ENCODE measurements around the gene GPR149.

Gene GPR149

DNA sequence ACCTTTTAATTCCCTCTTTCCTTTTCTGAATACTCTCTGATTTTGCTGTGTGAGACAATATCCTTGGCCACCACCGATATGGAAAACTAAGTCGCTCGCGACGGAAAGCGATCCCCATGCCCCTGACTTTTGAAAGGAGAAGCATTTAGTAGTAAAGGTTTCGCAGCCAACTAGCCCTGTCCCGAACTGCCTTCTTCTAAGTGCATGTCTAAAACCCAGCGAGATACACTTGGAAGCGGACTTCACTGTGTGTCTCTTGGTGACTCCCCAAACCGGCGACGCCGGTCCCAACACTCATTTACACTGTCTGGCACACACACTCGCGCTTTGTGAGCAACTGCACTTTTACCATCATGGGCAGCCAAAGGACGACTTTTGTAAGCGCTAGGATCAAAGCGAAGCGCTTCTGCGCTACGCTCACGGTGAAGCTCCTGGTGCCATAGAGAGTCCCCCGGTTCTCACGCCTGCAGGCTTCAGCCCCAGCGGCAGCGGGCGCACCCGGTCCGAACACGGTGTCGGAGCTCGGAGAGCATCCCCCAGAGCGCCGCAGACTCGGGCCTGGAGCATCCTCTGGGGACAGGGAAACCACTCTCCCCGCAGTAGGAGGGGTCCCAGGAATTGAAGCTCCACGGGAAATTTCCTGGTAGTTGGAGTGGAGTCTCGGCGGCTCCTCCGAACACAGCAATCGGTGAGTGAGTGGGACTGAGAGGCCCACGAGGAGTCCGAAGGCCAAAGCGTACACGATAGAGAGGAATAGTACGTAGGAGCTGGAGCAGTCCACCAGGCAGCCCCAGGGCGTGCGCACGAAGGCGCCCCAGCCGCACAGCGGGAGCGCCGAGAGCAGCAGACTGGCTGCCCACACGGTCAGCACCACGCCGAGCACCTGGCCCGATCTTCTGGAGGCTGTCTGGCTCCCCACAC is 1.4 kb downstream of the GPR149 start:
- no peak overlapping the region for H3K4me2 ChIP-seq (ENCODE audit: low read depth, low read length, poor library complexity, severe bottlenecking)
- no peaks in the 10 kb centered on the region for H3K36me3 ChIP-seq (ENCODE audit: low read length)
- no peak overlapping the region for H3K9ac ChIP-seq (ENCODE audit: low read length)
- no peaks in the 10 kb centered on the region for H3K79me2 ChIP-seq (ENCODE audit: insufficient read depth, low read length)
- no peaks in the 10 kb centered on the region for H3F3A ChIP-seq (ENCODE audit: insufficient read depth)
- H3K9me3 ChIP-seq (ENCODE audit: insufficient read depth, low read length), result no peaks in the 10 kb centered on the region
- no peak overlapping the region for H3K27ac ChIP-seq (ENCODE audit: low read depth, low read length)
- H3K4me3 ChIP-seq (ENCODE audit: insufficient read depth, low read length, poor library complexity, severe bottlenecking), result no peak overlapping the region
- H3K9me2 ChIP-seq (replicated peaks; ENCODE audit: insufficient read depth, low read length), result no peaks in the 10 kb centered on the region
- no peak overlapping the region for H2AFZ ChIP-seq (ENCODE audit: low read depth, low read length, severe bottlenecking)
- H4K20me1 ChIP-seq (ENCODE audit: low read depth, low read length), result no peaks in the 10 kb centered on the region
- TF ChIP-seq EZH2phosphoT487 (conservative IDR thresholded peaks at IDR 0.05; ENCODE audit: low read length), result no peak
- TF ChIP-seq, protein P1, sequence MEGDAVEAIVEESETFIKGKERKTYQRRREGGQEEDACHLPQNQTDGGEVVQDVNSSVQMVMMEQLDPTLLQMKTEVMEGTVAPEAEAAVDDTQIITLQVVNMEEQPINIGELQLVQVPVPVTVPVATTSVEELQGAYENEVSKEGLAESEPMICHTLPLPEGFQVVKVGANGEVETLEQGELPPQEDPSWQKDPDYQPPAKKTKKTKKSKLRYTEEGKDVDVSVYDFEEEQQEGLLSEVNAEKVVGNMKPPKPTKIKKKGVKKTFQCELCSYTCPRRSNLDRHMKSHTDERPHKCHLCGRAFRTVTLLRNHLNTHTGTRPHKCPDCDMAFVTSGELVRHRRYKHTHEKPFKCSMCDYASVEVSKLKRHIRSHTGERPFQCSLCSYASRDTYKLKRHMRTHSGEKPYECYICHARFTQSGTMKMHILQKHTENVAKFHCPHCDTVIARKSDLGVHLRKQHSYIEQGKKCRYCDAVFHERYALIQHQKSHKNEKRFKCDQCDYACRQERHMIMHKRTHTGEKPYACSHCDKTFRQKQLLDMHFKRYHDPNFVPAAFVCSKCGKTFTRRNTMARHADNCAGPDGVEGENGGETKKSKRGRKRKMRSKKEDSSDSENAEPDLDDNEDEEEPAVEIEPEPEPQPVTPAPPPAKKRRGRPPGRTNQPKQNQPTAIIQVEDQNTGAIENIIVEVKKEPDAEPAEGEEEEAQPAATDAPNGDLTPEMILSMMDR (IDR thresholded peaks at IDR 0.05; ENCODE audit: insufficient read depth, low read length, poor library complexity, severe bottlenecking), result no peak
- H3K27me3 ChIP-seq (ENCODE audit: low read length), result no peaks in the 10 kb centered on the region

DNA sequence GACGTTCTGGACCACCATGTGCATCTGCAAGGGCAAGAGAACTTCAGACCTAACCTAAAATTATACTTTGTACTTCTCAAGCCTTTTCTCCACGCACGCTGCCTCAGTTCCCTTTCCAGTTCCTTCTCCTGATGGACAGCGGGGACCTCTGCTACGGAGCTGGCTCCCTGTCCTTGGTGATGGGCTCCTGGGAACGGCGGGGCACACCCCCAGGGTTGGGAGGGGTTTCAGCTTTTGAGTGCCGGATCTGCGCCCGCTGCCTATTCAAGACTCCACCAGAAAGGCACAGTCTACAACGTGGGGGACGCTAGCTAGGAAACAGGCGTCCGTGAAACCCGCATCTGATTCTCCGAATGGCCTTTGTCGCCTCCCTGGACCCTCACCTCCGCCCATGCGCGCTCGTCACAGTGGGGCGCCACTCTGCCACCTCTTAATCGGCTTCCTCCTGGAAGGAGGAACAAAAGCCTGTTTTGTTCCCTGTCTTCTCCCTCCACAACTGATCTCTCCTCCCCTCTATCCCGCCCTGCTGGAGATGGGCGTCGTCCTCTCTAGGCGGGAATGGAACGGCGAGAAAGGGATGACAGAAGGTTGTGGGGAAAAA is 2.2 kb downstream of the GPR149 start:
- Histone ChIP-seq H3K4me2 (ENCODE audit: low read depth, low read length, poor library complexity, severe bottlenecking) (no peak overlapping the region), H3K9me3 (ENCODE audit: insufficient read depth, low read length) (no peaks in the 10 kb centered on the region), H3K27me3 (ENCODE audit: low read length) (no peaks in the 10 kb centered on the region), H3K9me2 (replicated peaks; ENCODE audit: insufficient read depth, low read length) (no peaks in the 10 kb centered on the region), H3K27ac (ENCODE audit: low read depth, low read length) (no peak overlapping the region), H3K36me3 (ENCODE audit: low read length) (no peaks in the 10 kb centered on the region), H3K79me2 (ENCODE audit: insufficient read depth, low read length) (no peaks in the 10 kb centered on the region), H4K20me1 (ENCODE audit: low read depth, low read length) (no peaks in the 10 kb centered on the region), H2AFZ (ENCODE audit: low read depth, low read length, severe bottlenecking) (no peak overlapping the region), H3K9ac (ENCODE audit: low read length) (no peak overlapping the region), H3F3A (ENCODE audit: insufficient read depth) (no peaks in the 10 kb centered on the region), H3K4me3 (ENCODE audit: insufficient read depth, low read length, poor library complexity, severe bottlenecking) (no peak overlapping the region)
- TF ChIP-seq EZH2phosphoT487 (conservative IDR thresholded peaks at IDR 0.05; ENCODE audit: low read length), result no peak
- TF ChIP-seq, protein P1 (IDR thresholded peaks at IDR 0.05; ENCODE audit: insufficient read depth, low read length, poor library complexity, severe bottlenecking), result no peak

DNA sequence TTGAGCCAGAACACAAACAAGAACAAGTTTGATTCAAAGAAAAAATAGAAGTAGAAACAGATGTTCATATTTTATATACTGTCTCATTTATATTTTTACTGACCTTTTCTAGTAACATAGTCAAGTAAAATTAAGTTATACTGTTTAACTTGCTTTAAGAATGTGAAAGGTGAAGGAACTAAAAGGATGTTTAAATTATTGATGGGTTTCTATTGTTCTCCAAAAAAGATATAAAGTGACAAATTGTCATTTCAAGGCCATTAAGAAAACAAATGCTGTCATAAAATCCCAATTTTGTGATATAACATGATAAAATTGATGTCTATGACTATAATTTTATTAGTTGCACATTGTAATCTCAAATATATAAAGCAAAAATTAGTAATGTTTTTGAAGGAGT is 7.3 kb downstream of the GPR149 start:
- H3K36me3 ChIP-seq (ENCODE audit: low read length), result no peaks in the 10 kb centered on the region
- TF ChIP-seq, protein P1 (IDR thresholded peaks at IDR 0.05; ENCODE audit: insufficient read depth, low read length, poor library complexity, severe bottlenecking), result no peak
- TF ChIP-seq EZH2phosphoT487 (conservative IDR thresholded peaks at IDR 0.05; ENCODE audit: low read length), result no peak
- H3K4me2 ChIP-seq (ENCODE audit: low read depth, low read length, poor library complexity, severe bottlenecking), result no peak overlapping the region
- H3F3A ChIP-seq (ENCODE audit: insufficient read depth), result no peaks in the 10 kb centered on the region
- no peaks in the 10 kb centered on the region for H3K9me2 ChIP-seq (replicated peaks; ENCODE audit: insufficient read depth, low read length)
- H3K9me3 ChIP-seq (ENCODE audit: insufficient read depth, low read length), result no peaks in the 10 kb centered on the region
- H3K4me3 ChIP-seq (ENCODE audit: insufficient read depth, low read length, poor library complexity, severe bottlenecking), result no peak overlapping the region
- no peaks in the 10 kb centered on the region for H4K20me1 ChIP-seq (ENCODE audit: low read depth, low read length)
- H3K27me3 ChIP-seq (ENCODE audit: low read length), result no peaks in the 10 kb centered on the region
- H3K9ac ChIP-seq (ENCODE audit: low read length), result no peak overlapping the region
- H3K27ac ChIP-seq (ENCODE audit: low read depth, low read length), result no peak overlapping the region
- no peak overlapping the region for H2AFZ ChIP-seq (ENCODE audit: low read depth, low read length, severe bottlenecking)
- no peaks in the 10 kb centered on the region for H3K79me2 ChIP-seq (ENCODE audit: insufficient read depth, low read length)

All from SU-DHL-6 (cell line).